Testis (tissue), 2 donors: ENCODE measurements around the gene BSG.

Experiments
- POLR2A ChIP-seq: fragments of 450-650 bp; IDR thresholded peaks from one replicate; pipeline ENCODE4 v1.6.1; 2017; ENCODE audit warnings: antibody characterized with exemption, mild to moderate bottlenecking, moderate library complexity
- TF ChIP-seq, protein P1 (sequence below), 3 experiments: fragments of 450-650 bp in 2 of 3; fragments of 200-600 bp in 1 of 3; sonication (generic) in 1 of 3; IDR thresholded peaks; one replicate each; pipeline ENCODE4 v1.5.1; 2016 to 2019; ENCODE audit warnings: antibody characterized with exemption in 3 of 3, mild to moderate bottlenecking in 2 of 3, moderate library complexity in 1 of 3

GRCh38 chr19:580274-580835 lies 8.0 kb downstream of the BSG start:
- TF ChIP-seq, protein P1, sequence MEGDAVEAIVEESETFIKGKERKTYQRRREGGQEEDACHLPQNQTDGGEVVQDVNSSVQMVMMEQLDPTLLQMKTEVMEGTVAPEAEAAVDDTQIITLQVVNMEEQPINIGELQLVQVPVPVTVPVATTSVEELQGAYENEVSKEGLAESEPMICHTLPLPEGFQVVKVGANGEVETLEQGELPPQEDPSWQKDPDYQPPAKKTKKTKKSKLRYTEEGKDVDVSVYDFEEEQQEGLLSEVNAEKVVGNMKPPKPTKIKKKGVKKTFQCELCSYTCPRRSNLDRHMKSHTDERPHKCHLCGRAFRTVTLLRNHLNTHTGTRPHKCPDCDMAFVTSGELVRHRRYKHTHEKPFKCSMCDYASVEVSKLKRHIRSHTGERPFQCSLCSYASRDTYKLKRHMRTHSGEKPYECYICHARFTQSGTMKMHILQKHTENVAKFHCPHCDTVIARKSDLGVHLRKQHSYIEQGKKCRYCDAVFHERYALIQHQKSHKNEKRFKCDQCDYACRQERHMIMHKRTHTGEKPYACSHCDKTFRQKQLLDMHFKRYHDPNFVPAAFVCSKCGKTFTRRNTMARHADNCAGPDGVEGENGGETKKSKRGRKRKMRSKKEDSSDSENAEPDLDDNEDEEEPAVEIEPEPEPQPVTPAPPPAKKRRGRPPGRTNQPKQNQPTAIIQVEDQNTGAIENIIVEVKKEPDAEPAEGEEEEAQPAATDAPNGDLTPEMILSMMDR (IDR thresholded peaks at IDR 0.05), result no peak
- no peak for TF ChIP-seq POLR2A
